NT2/D1 (cell line): Measurements from ENCODE around the gene ARVCF.

Experiments
- DNase-seq: peaks from one replicate; pipeline ENCODE4 v3.0.0-alpha.2; 2011; ENCODE audit warnings: low read depth, low spot score
- H3K27me3 ChIP-seq: 2 replicates; pipeline ENCODE4 v1.6.0; 2011; ENCODE audit warnings: mild to moderate bottlenecking; ENCODE audit not compliant: insufficient read length, insufficient read depth
- H3K36me3 ChIP-seq: 2 replicates; pipeline ENCODE4 v1.6.1; 2011; ENCODE audit warnings: mild to moderate bottlenecking, low read length, mixed read lengths; ENCODE audit not compliant: insufficient read depth, insufficient read length
- H3K4me1 ChIP-seq: 2 replicates; pipeline ENCODE4 v1.5.1; 2011; ENCODE audit not compliant: insufficient read depth, insufficient read length
- H3K4me3 ChIP-seq: 2 replicates; pipeline ENCODE4 v1.5.1; 2011; ENCODE audit warnings: low read depth; ENCODE audit not compliant: insufficient read length
- H3K9ac ChIP-seq: 2 replicates; pipeline ENCODE4 v1.6.0; 2011; ENCODE audit warnings: low read depth; ENCODE audit not compliant: insufficient read length
- H3K9me3 ChIP-seq: 2 replicates; pipeline ENCODE4 v1.5.1; 2011; ENCODE audit warnings: mild to moderate bottlenecking, low read length; ENCODE audit not compliant: insufficient read depth
- SUZ12 ChIP-seq: IDR thresholded peaks from 2 replicates; pipeline ENCODE4 v1.6.1; 2011; ENCODE audit not compliant: insufficient read length, insufficient read depth; ENCODE audit errors: extremely low read depth
- YY1 ChIP-seq: IDR thresholded peaks from 2 replicates; pipeline ENCODE4 v1.6.1; 2011; ENCODE audit not compliant: insufficient read length, insufficient read depth
- ZNF274 ChIP-seq: IDR thresholded peaks from 2 replicates; pipeline ENCODE4 v1.6.1; 2011; ENCODE audit warnings: mild to moderate bottlenecking, low read depth, low read length

Gene ARVCF

DNA sequence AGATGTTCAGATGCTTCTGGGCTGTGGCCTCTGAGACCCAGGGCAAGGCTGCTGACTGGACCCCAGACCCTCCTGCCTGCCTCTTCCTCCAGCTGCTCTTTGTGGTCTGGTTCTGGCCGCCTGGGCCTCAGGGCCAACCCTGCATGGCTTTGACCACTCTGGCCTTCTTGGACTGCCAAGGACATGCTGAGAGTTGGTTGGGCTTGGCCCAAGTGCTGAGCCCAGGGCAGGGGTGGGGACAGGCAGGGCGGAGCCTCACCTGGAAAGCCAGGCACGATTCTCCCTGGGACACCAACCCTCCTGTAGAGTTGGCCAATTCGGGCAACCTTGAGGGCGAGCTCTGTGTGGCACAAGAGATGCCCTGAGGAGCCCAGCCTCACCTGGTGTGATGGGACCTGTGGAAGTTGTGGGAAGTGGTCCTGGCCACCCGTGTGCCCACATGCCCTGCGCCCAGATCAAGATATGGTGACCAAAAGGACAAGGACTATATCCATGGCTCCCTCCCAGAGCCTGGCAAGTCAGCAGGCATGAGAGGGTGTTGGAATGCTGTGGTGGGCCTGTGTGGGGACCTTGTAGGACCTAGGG lies 15.9 kb upstream of the ARVCF start:
- no peak overlapping the region for H3K4me3 ChIP-seq
- H3K4me1 ChIP-seq, result no peaks in the 10 kb centered on the region
- DNase-seq, result no peak
- no peak overlapping the region for H3K9ac ChIP-seq
- no peaks in the 10 kb centered on the region for H3K27me3 ChIP-seq
- no peaks in the 10 kb centered on the region for H3K9me3 ChIP-seq
- H3K36me3 ChIP-seq, result peaks cover 14% of the 10 kb centered on the region
- no peak for TF ChIP-seq YY1
- TF ChIP-seq ZNF274, result no peak
- TF ChIP-seq SUZ12, result no peak

DNA sequence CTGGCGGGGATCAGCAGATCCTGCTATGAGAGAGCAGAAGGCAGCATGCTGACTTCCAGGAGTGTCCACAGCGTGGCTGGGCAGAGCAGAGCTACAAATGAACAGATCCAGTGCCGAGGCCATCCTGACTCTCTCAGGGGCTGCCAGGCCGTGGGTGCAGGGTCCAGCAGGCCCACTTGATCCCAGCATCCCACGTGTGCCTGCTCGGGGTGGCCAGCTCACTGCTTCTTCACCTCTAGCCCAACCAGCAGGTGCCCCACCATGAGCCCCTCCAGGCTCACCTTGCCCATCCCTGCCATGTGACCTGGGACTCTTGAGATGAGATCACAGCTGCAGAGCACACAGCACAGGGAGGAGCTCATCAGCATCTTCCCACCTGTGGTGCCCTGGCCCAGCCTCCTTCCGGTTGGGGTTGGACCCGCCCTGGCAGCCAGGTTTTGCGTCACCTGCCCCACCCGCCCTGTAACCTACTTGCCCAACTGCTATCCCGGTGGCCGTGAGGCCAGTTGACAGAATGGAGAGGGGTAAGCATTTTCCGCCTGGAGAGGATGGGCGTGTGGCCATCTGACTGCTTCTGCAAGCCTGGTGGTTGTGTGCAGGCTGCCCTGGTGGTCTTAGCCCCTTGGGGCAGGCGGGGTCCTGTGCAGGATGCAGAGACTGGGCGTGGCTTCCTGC lies 15.2 kb upstream of the ARVCF start:
- Histone ChIP-seq H3K9me3 (no peaks in the 10 kb centered on the region), H3K4me1 (no peaks in the 10 kb centered on the region), H3K9ac (no peak overlapping the region), H3K4me3 (no peak overlapping the region), H3K27me3 (no peaks in the 10 kb centered on the region), H3K36me3 (peaks cover 12% of the 10 kb centered on the region)
- DNase-seq, result no peak
- TF ChIP-seq YY1 (no peak), SUZ12 (no peak), ZNF274 (no peak)

DNA sequence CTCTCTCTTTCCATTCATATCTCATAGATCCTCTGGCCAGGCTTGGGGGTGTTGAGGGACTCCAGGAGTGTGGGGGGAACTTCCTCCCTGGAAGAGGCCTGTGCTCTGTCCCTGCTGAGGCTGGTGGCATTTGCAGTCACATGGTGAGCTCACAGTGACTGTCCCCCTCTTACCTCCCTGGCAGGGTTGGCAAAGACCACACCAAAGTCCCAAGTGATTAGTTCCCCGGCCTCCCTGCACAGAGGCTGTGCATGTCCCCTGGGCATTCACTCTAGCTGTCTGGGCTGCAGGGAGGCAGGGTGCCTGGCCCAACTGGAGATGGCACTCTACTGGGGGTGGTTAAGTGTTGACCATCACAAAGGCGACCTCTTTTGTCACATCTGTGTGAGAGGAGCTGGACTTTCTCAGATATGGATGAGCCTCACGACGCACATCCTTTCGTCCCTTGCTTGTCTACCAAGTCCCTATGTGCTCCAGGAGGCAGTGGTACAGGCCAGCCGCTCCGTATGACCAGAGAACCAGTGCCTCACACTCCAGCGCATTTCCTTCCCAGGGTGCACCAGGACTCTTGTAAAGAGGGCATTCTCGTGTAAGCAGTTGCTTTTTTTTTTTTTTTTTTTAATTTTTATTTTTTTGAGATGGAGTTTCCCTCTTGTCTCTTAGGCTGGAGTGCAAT lies 13.1 kb upstream of the ARVCF start:
- no peaks in the 10 kb centered on the region for H3K4me1 ChIP-seq
- H3K9me3 ChIP-seq, result no peaks in the 10 kb centered on the region
- H3K36me3 ChIP-seq, result peaks cover 9% of the 10 kb centered on the region
- no peak overlapping the region for H3K4me3 ChIP-seq
- H3K9ac ChIP-seq, result no peak overlapping the region
- no peak for TF ChIP-seq SUZ12
- TF ChIP-seq YY1, result no peak
- no peak for TF ChIP-seq ZNF274
- no peak for DNase-seq
- no peaks in the 10 kb centered on the region for H3K27me3 ChIP-seq

DNA sequence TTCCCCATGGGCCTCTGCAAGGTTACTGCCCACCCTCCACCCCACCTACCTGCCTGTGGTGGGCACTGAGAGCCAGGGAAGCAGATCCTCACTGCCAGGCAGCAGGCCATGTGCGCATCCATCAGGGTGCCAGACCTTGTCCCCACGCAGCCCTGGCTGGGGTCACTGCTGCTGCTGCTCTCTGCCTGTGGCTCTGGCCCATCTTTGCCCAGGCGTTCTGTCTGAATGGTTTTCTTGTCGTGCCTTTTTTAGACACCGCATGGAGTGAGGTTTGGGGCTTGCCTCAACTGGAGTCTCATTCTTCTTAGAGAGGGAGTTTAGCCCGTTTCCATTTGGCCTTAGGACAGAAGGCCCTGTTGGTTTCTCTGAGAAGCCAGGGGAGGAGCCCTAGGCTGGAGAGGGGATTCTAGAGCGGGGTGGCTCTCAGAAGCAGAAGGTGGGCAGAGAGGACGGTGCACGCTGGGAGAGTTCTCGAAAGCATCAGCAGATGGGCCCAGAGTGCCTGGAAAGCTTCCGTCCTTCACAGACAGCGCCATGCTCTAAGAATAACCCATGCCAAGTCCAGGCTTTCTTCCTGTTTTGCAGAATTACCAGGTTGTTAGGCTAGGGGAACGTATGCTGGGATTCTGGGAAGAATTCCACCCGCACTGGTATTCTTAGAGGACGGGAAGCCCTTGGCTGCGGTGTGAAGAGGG lies 12.4 kb upstream of the ARVCF start:
- Histone ChIP-seq H3K4me1 (no peaks in the 10 kb centered on the region), H3K9ac (no peak overlapping the region)
- DNase-seq, result no peak

DNA sequence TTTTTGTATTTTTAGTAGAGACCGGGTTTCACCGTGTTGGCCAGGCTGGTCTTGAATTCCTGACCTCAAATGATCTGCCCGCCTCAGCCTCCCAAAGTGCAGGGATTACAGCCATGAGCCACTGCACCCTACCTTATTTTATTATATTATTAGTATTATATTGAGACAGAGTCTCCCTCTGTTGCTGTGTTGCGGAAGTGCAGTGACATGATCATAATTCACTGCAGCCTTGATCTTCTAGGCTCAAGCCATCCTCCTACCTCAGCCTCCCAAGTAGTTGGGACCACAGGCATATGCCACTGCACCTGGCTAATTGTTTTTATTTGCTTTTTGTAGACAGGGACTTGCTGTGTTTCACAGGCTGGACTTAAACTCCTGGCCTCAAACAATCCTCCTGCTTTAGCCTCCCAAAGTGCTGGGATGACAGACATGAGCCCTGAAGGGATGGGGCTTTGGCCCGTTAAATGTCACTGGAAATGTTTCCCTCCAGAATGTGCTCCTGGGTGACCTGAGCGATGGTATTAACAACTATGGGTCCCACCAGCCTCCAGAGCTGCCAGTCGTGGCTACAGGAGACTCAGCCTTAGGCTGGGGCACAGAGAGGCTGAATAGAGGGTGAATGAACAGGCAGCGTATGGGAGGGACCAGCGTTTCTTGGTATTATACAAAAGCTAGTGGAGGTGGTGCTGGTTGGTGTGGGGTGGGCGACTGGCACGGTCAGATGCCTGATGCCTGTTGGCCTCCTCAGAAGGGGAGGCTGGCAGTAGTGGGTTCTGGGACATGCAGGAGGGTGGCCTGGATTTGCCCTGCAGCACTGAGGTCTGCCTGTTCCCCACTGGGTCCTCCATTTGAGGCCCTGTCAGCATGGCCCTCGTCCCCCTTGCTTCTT lies 11.6 kb upstream of the ARVCF start:
- H3K9ac ChIP-seq, result no peak overlapping the region
- H3K4me3 ChIP-seq, result no peak overlapping the region
- TF ChIP-seq SUZ12 (no peak), ZNF274 (no peak), YY1 (no peak)
- no peaks in the 10 kb centered on the region for H3K4me1 ChIP-seq
- no peaks in the 10 kb centered on the region for H3K27me3 ChIP-seq
- peaks cover 9% of the 10 kb centered on the region for H3K36me3 ChIP-seq
- no peak for DNase-seq
- no peaks in the 10 kb centered on the region for H3K9me3 ChIP-seq

More for the DNA sequence above, 12.4 kb upstream of the ARVCF start:
- Histone ChIP-seq H3K27me3 (no peaks in the 10 kb centered on the region), H3K36me3 (peaks cover 9% of the 10 kb centered on the region), H3K9me3 (no peaks in the 10 kb centered on the region), H3K4me3 (no peak overlapping the region)
- TF ChIP-seq YY1, result no peak

DNA sequence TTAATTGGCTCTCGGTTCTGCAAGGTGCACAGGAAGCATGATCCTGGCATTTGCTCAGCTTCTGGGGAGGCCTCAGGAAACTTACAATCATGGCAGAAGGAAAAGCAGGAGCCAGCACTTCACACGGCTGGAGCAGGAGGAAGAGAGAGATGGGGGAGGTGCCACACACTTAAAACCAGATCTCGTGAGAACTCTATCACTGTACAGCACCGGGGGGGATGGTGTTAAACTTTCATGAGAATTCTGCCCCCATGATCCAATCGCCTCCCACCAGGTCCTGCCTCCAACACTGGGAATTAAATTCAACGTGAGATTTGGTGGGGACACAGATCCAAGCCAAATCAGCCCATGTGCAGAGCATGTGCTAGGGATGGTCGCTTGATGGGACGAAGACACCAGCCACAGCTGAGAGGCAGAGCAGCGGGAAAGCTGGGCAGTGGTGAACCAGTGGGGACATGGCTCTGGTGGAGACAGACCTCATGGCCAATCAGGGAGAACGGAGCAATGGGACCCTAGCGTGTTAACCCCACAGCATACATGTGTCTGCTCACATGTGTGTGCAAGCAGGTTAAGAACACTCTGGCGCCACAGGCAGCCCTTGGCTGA lies 10.5 kb upstream of the ARVCF start:
- H3K4me1 ChIP-seq, result no peaks in the 10 kb centered on the region
- no peak overlapping the region for H3K9ac ChIP-seq

More for the DNA sequence above, 10.5 kb upstream of the ARVCF start:
- Histone ChIP-seq H3K4me3 (no peak overlapping the region), H3K9me3 (no peaks in the 10 kb centered on the region), H3K36me3 (peaks cover 3% of the 10 kb centered on the region), H3K27me3 (peaks cover 2% of the 10 kb centered on the region)
- no peak for DNase-seq
- TF ChIP-seq ZNF274 (no peak), YY1 (no peak), SUZ12 (no peak)
